HepG2 (cell line): ENCODE results near the gene ZFP90. TPM values are rescaled to one million over a fixed set of nuclear protein-coding genes. Genes with fewer than 3 reads are reported as not detected.

Source experiments
- CREB3 ChIP-seq: sonication (generic); formaldehyde crosslinking; IDR thresholded peaks from 2 replicates; pipeline ENCODE4 v1.5.0; 2020; ENCODE audit warnings: missing genetic modification reagents
- HMGXB3 ChIP-seq: sonication (generic); formaldehyde crosslinking; IDR thresholded peaks from 2 replicates; pipeline ENCODE4 v1.4.0; 2020; ENCODE audit warnings: missing genetic modification reagents, borderline replicate concordance
- HMGXB4 ChIP-seq, 2 experiments: sonication (generic) in 1 of 2; formaldehyde crosslinking in 1 of 2; IDR thresholded peaks; 2 replicates each; pipeline versions ENCODE4 v1.4.0 to v1.6.1; 2018 to 2020; ENCODE audit warnings: missing genetic modification reagents in 2 of 2, borderline replicate concordance in 1 of 2, low read depth in 1 of 2, mild to moderate bottlenecking in 1 of 2, missing biosample characterization in 1 of 2
- ISX ChIP-seq: sonication (generic); formaldehyde crosslinking; conservative IDR thresholded peaks from 2 replicates; pipeline ENCODE4 v1.5.0; 2020; ENCODE audit warnings: missing genetic modification reagents
- KLF9 ChIP-seq: IDR thresholded peaks from 2 replicates; pipeline ENCODE4 v1.6.1; 2016; ENCODE audit warnings: low read depth
- MTF1 ChIP-seq: sonication (generic); formaldehyde crosslinking; IDR thresholded peaks from 2 replicates; pipeline ENCODE4 v1.5.0; 2020; ENCODE audit warnings: missing genetic modification reagents
- RAD51 ChIP-seq: fragments of 450-650 bp; IDR thresholded peaks from 2 replicates; pipeline ENCODE4 v1.6.1; 2016; ENCODE audit warnings: borderline replicate concordance
- RARA ChIP-seq: IDR thresholded peaks from 2 replicates; pipeline ENCODE4 v1.6.1; 2016; ENCODE audit warnings: missing genetic modification reagents, missing compliant biosample characterization
- RXRA ChIP-seq: sonication (generic); formaldehyde crosslinking; IDR thresholded peaks from 2 replicates; pipeline ENCODE4 v1.5.1; 2020; ENCODE audit warnings: missing genetic modification reagents
- SNAPC5 ChIP-seq: sonication (generic); formaldehyde crosslinking; IDR thresholded peaks from 2 replicates; pipeline ENCODE4 v1.8.1; 2023; ENCODE audit warnings: mild to moderate bottlenecking, missing genetic modification reagents, borderline replicate concordance
- ZNF280D ChIP-seq: sonication (generic); formaldehyde crosslinking; IDR thresholded peaks from 2 replicates; pipeline ENCODE4 v1.5.1; 2020; ENCODE audit warnings: mild to moderate bottlenecking, missing genetic modification reagents
- ZNF550 ChIP-seq: sonication (generic); formaldehyde crosslinking; IDR thresholded peaks from 2 replicates; pipeline ENCODE4 v1.4.0; 2020; ENCODE audit warnings: mild to moderate bottlenecking, missing genetic modification reagents, borderline replicate concordance
- ZNF564 ChIP-seq: sonication (generic); formaldehyde crosslinking; IDR thresholded peaks from 2 replicates; pipeline ENCODE4 v1.8.1; 2023; ENCODE audit warnings: mild to moderate bottlenecking, missing genetic modification reagents
- ZNF619 ChIP-seq: sonication (generic); formaldehyde crosslinking; IDR thresholded peaks from 2 replicates; pipeline ENCODE4 v1.4.0; 2020; ENCODE audit warnings: mild to moderate bottlenecking, missing genetic modification reagents
- ZNF766 ChIP-seq: sonication (generic); formaldehyde crosslinking; IDR thresholded peaks from 2 replicates; pipeline ENCODE4 v1.5.0; 2020; ENCODE audit warnings: missing genetic modification reagents, borderline replicate concordance
- ZSCAN31 ChIP-seq: sonication (generic); formaldehyde crosslinking; IDR thresholded peaks from 2 replicates; pipeline ENCODE4 v1.5.0; 2020; ENCODE audit warnings: low read depth, mild to moderate bottlenecking, missing genetic modification reagents
- ZSCAN9 ChIP-seq: IDR thresholded peaks from 2 replicates; pipeline ENCODE4 v1.6.1; 2016; ENCODE audit warnings: borderline replicate concordance
- polyA plus RNA-seq, 8 experiments: library from polyadenylated mRNA; depleted of rRNA in 3 of 8; stranded (reverse) in 7 of 8; unstranded in 1 of 8; fragments of >200 nt; fragmentation: Illumina TruSeq in 4 of 8; extraction: Trizol in 4 of 8; gene quantifications; 2 replicates each; pipeline versions ENCODE4 v1.2.1 to v1.2.3, GENCODE V29; 2011 to 2016; ENCODE audit warnings: low read depth in 4 of 8, missing spikeins in 1 of 8, mixed read lengths in 1 of 8; ENCODE audit not compliant: insufficient read depth in 1 of 8
- total RNA-seq, 5 experiments: library from RNA; depleted of rRNA; stranded (reverse); fragments of >200 nt; fragmentation: Illumina TruSeq; extraction: Trizol; gene quantifications; 2 replicates each; pipeline ENCODE4 v1.2.3, GENCODE V29; 2016; ENCODE audit warnings: low read depth in 1 of 5

The ZFP90 gene
- total and polyA plus RNA-seq, 2 of the 13 experiments (the other 11 are each of a cell fraction or from before 2014, with no cell fraction given): 17.6 to 18.9 TPM

- peak; percentile 83 to 90 for TF ChIP-seq HMGXB4 (CRISPR knock-in tag; IDR thresholded peaks at IDR 0.05; ENCODE audit: borderline replicate concordance in 1 of 2, low read depth in 1 of 2)
- peak; percentile 85 for TF ChIP-seq ZSCAN31 (CRISPR knock-in tag)
- TF ChIP-seq ISX (CRISPR knock-in tag): peak; percentile 93; the same call in 1 of the 2 replicates
- peak; percentile 100 for TF ChIP-seq HMGXB3 (CRISPR knock-in tag)
- TF ChIP-seq KLF9 (CRISPR knock-in tag): 0 out of 2 replicates have a peak, but pooled peaks have one; percentile 91
- no peak for TF ChIP-seq RAD51
- TF ChIP-seq ZSCAN9: peak; percentile 84; the same call in 1 of the 2 replicates
- peak; percentile 83 for TF ChIP-seq RXRA (CRISPR knock-in tag)
- TF ChIP-seq SNAPC5: peak; percentile 59; the same call in 1 of the 2 replicates
- peak; percentile 99 for TF ChIP-seq ZNF766 (CRISPR knock-in tag)
- TF ChIP-seq ZNF564 (CRISPR knock-in tag): peak; percentile 91; the same call in 1 of the 2 replicates
- 0 out of 2 replicates have a peak, but pooled peaks have one; percentile 71 for TF ChIP-seq MTF1 (CRISPR knock-in tag)
- peak; percentile 49; the same call in 1 of the 2 replicates for TF ChIP-seq RARA
- TF ChIP-seq ZNF550: no peak; the same call in 1 of the 2 replicates
- TF ChIP-seq ZNF619: peak; percentile 95
- TF ChIP-seq CREB3 (CRISPR knock-in tag): peak; percentile 97
- peak; percentile 94; the same call in 1 of the 2 replicates for TF ChIP-seq ZNF280D (CRISPR knock-in tag)
These were observed 9.0 kb upstream of the ZFP90 start (continued) for GRCh38 chr16:68529931-68530701.
